ENCODE results near the gene CARF. TPM values are rescaled to one million over a fixed set of nuclear protein-coding genes. Genes with fewer than 3 reads are reported as not detected.

The CARF gene
- total RNA-seq, 2 experiments from 2014 or later: 14.7 to 17.5 TPM

DNA sequence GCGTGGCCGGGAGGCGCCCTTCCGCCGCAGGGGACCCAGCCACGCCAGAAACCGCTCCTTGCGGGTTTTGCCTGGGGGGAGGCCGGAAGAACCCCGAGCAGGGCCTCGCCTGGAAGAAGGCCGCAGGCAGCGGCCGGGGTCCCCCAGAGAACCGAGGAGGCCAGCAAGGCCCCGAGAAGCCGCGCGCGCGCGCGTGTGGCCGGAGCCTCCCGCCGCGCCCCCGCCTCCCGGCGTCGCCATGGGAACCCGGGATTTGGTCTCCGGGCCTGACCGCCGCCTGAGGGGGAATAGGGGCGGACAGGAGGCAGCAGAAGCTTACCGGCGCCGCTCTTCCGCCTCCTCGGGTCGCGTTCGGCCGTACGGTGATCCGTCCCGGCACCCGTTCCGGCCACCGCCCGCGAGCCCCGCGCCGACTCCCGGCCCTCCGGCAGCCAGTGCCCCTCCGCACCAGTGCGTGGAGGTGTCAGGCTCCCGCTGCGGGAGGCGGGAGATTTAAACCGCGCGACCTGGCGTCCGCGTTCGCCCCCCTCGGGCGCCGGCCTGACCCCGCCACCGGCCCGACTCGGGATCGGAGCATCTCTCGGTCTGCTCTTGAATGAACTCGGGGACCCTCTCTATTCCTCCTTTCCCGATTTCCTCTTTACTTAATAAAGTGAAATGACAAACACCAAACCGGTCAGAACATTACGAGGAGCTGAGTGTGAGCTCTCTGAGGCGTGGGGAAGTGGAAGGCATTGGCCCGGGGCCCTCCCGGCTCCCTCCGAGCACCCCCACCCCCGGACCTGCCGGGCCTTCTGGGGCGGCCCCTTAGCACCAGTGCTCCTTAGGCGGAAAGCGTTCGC lies 40.6 kb upstream of the CARF start, which contains the start of gene ICA1L:
ICA1L (minus strand) TSS at position 467 of the 842 bp plus-strand sequence. CDS start 42,757 bp downstream, outside the sequence.
- CTCF ChIA-PET (ENCODE audit: unreplicated experiment): interaction anchor here (0.6 to 1.1 kb wide), 2 partner anchors 283 to 966 kb away, joined by 3 read pairs; no protein-coding TSS in a partner anchor
- Histone ChIP-seq H3K9me3 (ENCODE audit: low read length) (no peaks in the 10 kb centered on the region), H3K79me2 (ENCODE audit: insufficient read depth, low read depth, low read length) (no peaks in the 10 kb centered on the region), H3K9me2 (ENCODE audit: insufficient read depth, low read length) (no peaks in the 10 kb centered on the region), H2AFZ (ENCODE audit: low read length) (peak within 1 kb of the TSS; percentile 98), H3K4me1 (ENCODE audit: insufficient read depth, low read length, poor library complexity, severe bottlenecking) (peaks cover 11% of the 10 kb centered on the region), H3K4me2 (ENCODE audit: low read length) (peak within 1 kb of the TSS; percentile 96), H3K27ac (ENCODE audit: low read depth, low read length, poor library complexity, severe bottlenecking) (peak within 1 kb of the TSS; percentile 39), H4K20me1 (ENCODE audit: insufficient read depth, low read length) (no peaks in the 10 kb centered on the region), H3K4me3 (ENCODE audit: low read depth, low read length, poor library complexity, severe bottlenecking) (peak within 1 kb of the TSS; percentile 80), H3K36me3 (ENCODE audit: insufficient read depth, low read length) (no peaks in the 10 kb centered on the region)
- peak; percentile 73 for DNase-seq (ENCODE audit: low spot score)
- POLR2A ChIA-PET: interaction anchor here (0.6 to 2.6 kb wide), 2 partner anchors 23 to 40 kb away, joined by 3 to 11 read pairs; partner anchors contain the start of genes CARF and WDR12
- BruUV-seq (replicated peaks): no TSS peak
- no peak for TF ChIP-seq EZH2phosphoT487 (IDR thresholded peaks at IDR 0.05; ENCODE audit: borderline replicate concordance, low read depth, low read length)
- TF ChIP-seq, protein P1, sequence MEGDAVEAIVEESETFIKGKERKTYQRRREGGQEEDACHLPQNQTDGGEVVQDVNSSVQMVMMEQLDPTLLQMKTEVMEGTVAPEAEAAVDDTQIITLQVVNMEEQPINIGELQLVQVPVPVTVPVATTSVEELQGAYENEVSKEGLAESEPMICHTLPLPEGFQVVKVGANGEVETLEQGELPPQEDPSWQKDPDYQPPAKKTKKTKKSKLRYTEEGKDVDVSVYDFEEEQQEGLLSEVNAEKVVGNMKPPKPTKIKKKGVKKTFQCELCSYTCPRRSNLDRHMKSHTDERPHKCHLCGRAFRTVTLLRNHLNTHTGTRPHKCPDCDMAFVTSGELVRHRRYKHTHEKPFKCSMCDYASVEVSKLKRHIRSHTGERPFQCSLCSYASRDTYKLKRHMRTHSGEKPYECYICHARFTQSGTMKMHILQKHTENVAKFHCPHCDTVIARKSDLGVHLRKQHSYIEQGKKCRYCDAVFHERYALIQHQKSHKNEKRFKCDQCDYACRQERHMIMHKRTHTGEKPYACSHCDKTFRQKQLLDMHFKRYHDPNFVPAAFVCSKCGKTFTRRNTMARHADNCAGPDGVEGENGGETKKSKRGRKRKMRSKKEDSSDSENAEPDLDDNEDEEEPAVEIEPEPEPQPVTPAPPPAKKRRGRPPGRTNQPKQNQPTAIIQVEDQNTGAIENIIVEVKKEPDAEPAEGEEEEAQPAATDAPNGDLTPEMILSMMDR (conservative IDR thresholded peaks at IDR 0.05; ENCODE audit: low read length): no peak
- intact Hi-C loops (cut with micrococcal nuclease; ENCODE audit: unreplicated experiment): loop anchor here (1.0 to 5.0 kb wide), 3 partner anchors 40 to 299 kb away; partner anchors contain the start of genes FAM117B and WDR12

DNA sequence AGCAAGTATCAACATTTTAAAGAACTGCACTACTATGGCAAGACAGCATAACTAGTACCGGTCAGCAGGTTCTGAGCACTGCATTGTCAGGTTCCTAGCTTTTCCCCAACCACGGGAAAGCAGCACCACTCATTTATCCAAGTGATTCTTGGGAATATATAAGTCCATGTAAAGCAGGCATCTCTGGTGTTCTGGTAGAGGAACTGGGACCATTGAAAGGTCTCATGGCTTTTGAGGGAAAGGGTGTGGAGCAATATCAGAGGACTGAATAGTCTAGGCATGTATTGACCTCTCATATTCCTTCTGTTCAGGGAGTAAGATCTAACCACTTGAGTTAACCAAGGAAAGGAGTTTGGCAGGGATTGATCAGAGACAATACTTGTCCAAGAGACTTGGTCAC lies 34.4 kb upstream of the CARF start:
- intact Hi-C loops (cut with micrococcal nuclease; ENCODE audit: unreplicated experiment): no loop called here
- Histone ChIP-seq H4K20me1 (ENCODE audit: insufficient read depth, low read length) (no peaks in the 10 kb centered on the region), H2AFZ (ENCODE audit: low read length) (no peak overlapping the region), H3K4me3 (ENCODE audit: low read depth, low read length, poor library complexity, severe bottlenecking) (no peak overlapping the region), H3K4me1 (ENCODE audit: insufficient read depth, low read length, poor library complexity, severe bottlenecking) (no peaks in the 10 kb centered on the region), H3K9me3 (ENCODE audit: low read length) (no peaks in the 10 kb centered on the region), H3K4me2 (ENCODE audit: low read length) (no peak overlapping the region), H3K79me2 (ENCODE audit: insufficient read depth, low read depth, low read length) (no peaks in the 10 kb centered on the region), H3K27ac (ENCODE audit: low read depth, low read length, poor library complexity, severe bottlenecking) (no peak overlapping the region), H3K36me3 (ENCODE audit: insufficient read depth, low read length) (peaks cover 48% of the 10 kb centered on the region), H3K9me2 (ENCODE audit: insufficient read depth, low read length) (no peaks in the 10 kb centered on the region)
- CTCF ChIA-PET (ENCODE audit: unreplicated experiment): no interaction called here
- TF ChIP-seq, protein P1 (conservative IDR thresholded peaks at IDR 0.05; ENCODE audit: low read length): no peak
- no peak for TF ChIP-seq EZH2phosphoT487 (IDR thresholded peaks at IDR 0.05; ENCODE audit: borderline replicate concordance, low read depth, low read length)
- POLR2A ChIA-PET: no interaction called here
- no peak for DNase-seq (ENCODE audit: low spot score)
- BruUV-seq (replicated peaks): no TSS peak

DNA sequence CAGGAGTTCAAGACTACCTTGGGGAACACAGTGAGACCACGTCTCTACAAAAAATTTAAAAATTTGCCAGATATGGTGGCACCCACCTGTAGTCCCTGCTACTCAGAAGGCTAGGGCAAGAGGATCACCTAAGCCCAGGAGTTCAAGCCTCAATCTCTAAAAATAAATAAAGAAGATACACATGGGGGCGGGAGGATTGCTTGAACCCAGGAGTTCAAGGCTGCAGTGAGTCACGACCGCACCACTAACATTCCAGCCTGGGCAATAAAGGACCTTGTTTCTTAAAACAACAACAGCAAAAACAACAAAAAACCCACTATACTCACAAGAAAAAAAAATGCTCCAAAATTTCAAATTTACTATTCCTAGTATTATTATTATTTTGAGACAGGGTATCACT lies 30.5 kb upstream of the CARF start:
- POLR2A ChIA-PET: interaction anchor here (0.7 to 1.3 kb wide), 2 partner anchors 9 to 47 kb away, joined by 3 to 7 read pairs; no protein-coding TSS in a partner anchor
- Histone ChIP-seq H3K9me2 (ENCODE audit: insufficient read depth, low read length) (no peaks in the 10 kb centered on the region), H3K9me3 (ENCODE audit: low read length) (no peaks in the 10 kb centered on the region), H3K4me1 (ENCODE audit: insufficient read depth, low read length, poor library complexity, severe bottlenecking) (no peaks in the 10 kb centered on the region), H3K36me3 (ENCODE audit: insufficient read depth, low read length) (peaks cover 80% of the 10 kb centered on the region), H3K4me2 (ENCODE audit: low read length) (no peak overlapping the region), H3K79me2 (ENCODE audit: insufficient read depth, low read depth, low read length) (no peaks in the 10 kb centered on the region), H4K20me1 (ENCODE audit: insufficient read depth, low read length) (no peaks in the 10 kb centered on the region), H3K4me3 (ENCODE audit: low read depth, low read length, poor library complexity, severe bottlenecking) (no peak overlapping the region), H2AFZ (ENCODE audit: low read length) (no peak overlapping the region), H3K27ac (ENCODE audit: low read depth, low read length, poor library complexity, severe bottlenecking) (no peak overlapping the region)
- TF ChIP-seq, protein P1 (conservative IDR thresholded peaks at IDR 0.05; ENCODE audit: low read length): no peak
- no peak for TF ChIP-seq EZH2phosphoT487 (IDR thresholded peaks at IDR 0.05; ENCODE audit: borderline replicate concordance, low read depth, low read length)
- CTCF ChIA-PET (ENCODE audit: unreplicated experiment): no interaction called here
- no TSS peak for BruUV-seq (replicated peaks)
- intact Hi-C loops (cut with micrococcal nuclease; ENCODE audit: unreplicated experiment): no loop called here
- DNase-seq (ENCODE audit: low spot score): no peak
